HepG2 (cell line): ENCODE data around the gene NFATC1. TPM values are rescaled to one million over a fixed set of nuclear protein-coding genes. Genes with fewer than 3 reads are reported as not detected.

Experiments used
- ATAC-seq: fragments of 200-7000 bp; cut with Tn5 transposase; 3 replicates; pipeline ENCODE4 v1.9.1; 2020; ENCODE audit warnings: mild to moderate bottlenecking, moderate library complexity
- BruUV-seq: library from RNA; stranded (reverse); fragments of 400-500 nt; replicated peaks from 2 replicates; lab custom pipeline; 2021; lab: Mats Ljungman, UMichigan
- CTCF ChIA-PET: fragments of 300-600 bp; formaldehyde crosslinking; extraction: SDS; loops from one replicate; lab custom pipeline; 2021; ENCODE audit warnings: low total read pairs, inconsistent platforms, low intra/inter-chr PET ratio; lab: Yijun Ruan, JAX
- POLR2A ChIA-PET: fragments of 350-600 bp; sonication (Branson Sonifier 250); formaldehyde crosslinking; loops from one replicate; lab custom pipeline; 2020; ENCODE audit warnings: antibody characterized with exemption, inconsistent platforms; lab: Yijun Ruan, JAX
- DNase-seq: peaks from one replicate; pipeline ENCODE4 v3.0.0-alpha.2; 2015; ENCODE audit warnings: low spot score
- FAIRE-seq: peaks from 3 replicates; lab custom pipeline; 2011; peaks lifted over from hg19 to GRCh38; lab: Jason Lieb, UNC
- H2AFZ ChIP-seq: one replicate; pipeline ENCODE4 v1.6.1; 2011; ENCODE audit warnings: low read length, inconsistent platforms
- H3K27ac ChIP-seq: fragments of 300-600 bp; 3 replicates; pipeline ENCODE4 v1.8.0; 2011; ENCODE audit warnings: mixed run types, mild to moderate bottlenecking, mixed read lengths, low read length, inconsistent platforms; ENCODE audit not compliant: insufficient read depth; ENCODE audit errors: extremely low read length
- H3K27me3 ChIP-seq, 2 experiments: fragments of 200-600 bp in 1 of 2; 2 replicates in 1 of 2; 3 replicates in 1 of 2; pipeline versions ENCODE4 v1.6.0 to v1.8.0; 2011; ENCODE audit warnings: low read length in 2 of 2, mild to moderate bottlenecking in 2 of 2, moderate library complexity in 2 of 2, inconsistent platforms in 1 of 2; ENCODE audit not compliant: insufficient read depth in 2 of 2, control insufficient read depth in 1 of 2
- H3K36me3 ChIP-seq, 2 experiments: fragments of 200-600 bp in 1 of 2; replicated peaks in 1 of 2; 2 replicates in 1 of 2; 3 replicates in 1 of 2; pipeline versions ENCODE4 v1.5.1 to v1.8.0; 2011; ENCODE audit warnings: low read length in 2 of 2, inconsistent platforms in 1 of 2; ENCODE audit not compliant: insufficient read depth in 2 of 2, control insufficient read depth in 1 of 2
- H3K4me1 ChIP-seq: 2 replicates; pipeline ENCODE4 v1.5.1; 2012; ENCODE audit warnings: low read length, inconsistent platforms; ENCODE audit not compliant: insufficient read depth
- H3K4me2 ChIP-seq: 2 replicates; pipeline ENCODE4 v1.6.0; 2011; ENCODE audit warnings: low read depth, low read length, inconsistent platforms
- H3K4me3 ChIP-seq, 3 experiments: fragments of 200-600 bp in 1 of 3; sonication (generic), shearing (Covaris generic) in 1 of 3; replicated peaks in 1 of 3; 2 replicates each; pipeline ENCODE4 v1.5.1; 2011 to 2016; ENCODE audit warnings: low read length in 3 of 3, inconsistent platforms in 2 of 3, low read depth in 2 of 3, mild to moderate bottlenecking in 2 of 3, control low read depth in 1 of 3, mixed read lengths in 1 of 3; ENCODE audit not compliant: insufficient read depth in 1 of 3
- H3K79me2 ChIP-seq: one replicate; pipeline ENCODE4 v1.6.1; 2011; ENCODE audit warnings: low read length, inconsistent platforms; ENCODE audit not compliant: insufficient read depth
- H3K9ac ChIP-seq: 2 replicates; pipeline ENCODE4 v1.6.0; 2011; ENCODE audit warnings: mild to moderate bottlenecking, low read depth, low read length, inconsistent platforms; ENCODE audit not compliant: insufficient read depth
- H3K9me3 ChIP-seq: 2 replicates; pipeline ENCODE4 v1.5.1; 2012; ENCODE audit warnings: mild to moderate bottlenecking, low read length
- H4K20me1 ChIP-seq: 2 replicates; pipeline ENCODE4 v1.6.0; 2011; ENCODE audit warnings: inconsistent platforms, mild to moderate bottlenecking, low read length, moderate library complexity; ENCODE audit not compliant: insufficient read depth
- CREM ChIP-seq, 2 experiments: sonication (generic) in 1 of 2; formaldehyde crosslinking in 1 of 2; IDR thresholded peaks; 2 replicates each; pipeline versions ENCODE4 v1.4.0 to v1.6.1; 2016 to 2020; ENCODE audit warnings: antibody characterized with exemption in 1 of 2, mild to moderate bottlenecking in 1 of 2, missing genetic modification reagents in 1 of 2
- FOXM1 ChIP-seq: sonication (generic); formaldehyde crosslinking; IDR thresholded peaks from 2 replicates; pipeline ENCODE4 v1.5.0; 2020; ENCODE audit warnings: missing genetic modification reagents
- IRF1 ChIP-seq: sonication (generic); formaldehyde crosslinking; IDR thresholded peaks from 2 replicates; pipeline ENCODE4 v1.4.0; 2020; ENCODE audit warnings: low read depth, mild to moderate bottlenecking, missing genetic modification reagents
- JDP2 ChIP-seq: sonication (generic); formaldehyde crosslinking; IDR thresholded peaks from 2 replicates; pipeline ENCODE4 v1.8.1; 2022; ENCODE audit warnings: missing genetic modification reagents, borderline replicate concordance
- MLXIP ChIP-seq: sonication (generic); formaldehyde crosslinking; IDR thresholded peaks from 2 replicates; pipeline ENCODE4 v1.9.0; 2021; ENCODE audit warnings: missing genetic modification reagents, borderline replicate concordance
- MYC ChIP-seq: sonication (generic); formaldehyde crosslinking; IDR thresholded peaks from 2 replicates; pipeline ENCODE4 v1.9.0; 2021; ENCODE audit warnings: missing genetic modification reagents, borderline replicate concordance
- NFE2L2 ChIP-seq: fragments of 150-350 bp; IDR thresholded peaks from 2 replicates; pipeline ENCODE4 v1.6.1; 2014; ENCODE audit warnings: low read length
- ZBTB8A ChIP-seq: sonication (generic); formaldehyde crosslinking; IDR thresholded peaks from 2 replicates; pipeline ENCODE4 v1.4.0; 2020; ENCODE audit warnings: mild to moderate bottlenecking, low read depth, missing genetic modification reagents, borderline replicate concordance
- ZNF280B ChIP-seq: sonication (generic); formaldehyde crosslinking; IDR thresholded peaks from 2 replicates; pipeline ENCODE4 v1.5.0; 2020; ENCODE audit warnings: missing genetic modification reagents, mild to moderate bottlenecking, borderline replicate concordance
- ZNF597 ChIP-seq: sonication (generic); formaldehyde crosslinking; IDR thresholded peaks from 2 replicates; pipeline ENCODE4 v1.5.0; 2020; ENCODE audit warnings: missing genetic modification reagents
- ZNF749 ChIP-seq: sonication (generic); formaldehyde crosslinking; IDR thresholded peaks from 2 replicates; pipeline ENCODE4 v1.8.0; 2022; ENCODE audit warnings: mild to moderate bottlenecking, missing genetic modification reagents, moderate library complexity, borderline replicate concordance
- WGBS: methylation state at CpG from one replicate; pipeline ENCODE4 v1.1.6; 2017; ENCODE audit warnings: low lambda C conversion rate; 5-methylcytosine and 5-hydroxymethylcytosine counted together
- in situ Hi-C: cut with HindIII; loops from 2 replicates; pipeline ENCODE4 v1.10.0; 2017; ENCODE audit warnings: low pct_unique_long_range_greater_than_20kb; ENCODE audit not compliant: extremely low pct_ligation_motif_present
- intact Hi-C: fragments of 100-400 bp; cut with micrococcal nuclease; formaldehyde crosslinking; loops from one replicate; pipeline ENCODE4 v1.10.0; 2022; ENCODE audit not compliant: unreplicated experiment
- polyA plus RNA-seq, 8 experiments: library from polyadenylated mRNA; depleted of rRNA in 3 of 8; stranded (reverse) in 7 of 8; unstranded in 1 of 8; fragments of >200 nt; fragmentation: Illumina TruSeq in 4 of 8; extraction: Trizol in 4 of 8; gene quantifications; 2 replicates each; pipeline versions ENCODE4 v1.2.1 to v1.2.3, GENCODE V29; 2011 to 2016; ENCODE audit warnings: low read depth in 4 of 8, missing spikeins in 1 of 8, mixed read lengths in 1 of 8; ENCODE audit not compliant: insufficient read depth in 1 of 8
- total RNA-seq, 5 experiments: library from RNA; depleted of rRNA; stranded (reverse); fragments of >200 nt; fragmentation: Illumina TruSeq; extraction: Trizol; gene quantifications; 2 replicates each; pipeline ENCODE4 v1.2.3, GENCODE V29; 2016; ENCODE audit warnings: low read depth in 1 of 5

The NFATC1 gene
- total and polyA plus RNA-seq, 2 of the 13 experiments (the other 11 are each of a cell fraction or from before 2014, with no cell fraction given), result not detected

- DNase-seq (no peak), FAIRE-seq (no peak), ATAC-seq (no peak)
- H2AFZ ChIP-seq, result no peak overlapping the region
- no peak overlapping the region for H3K9ac ChIP-seq
- no TSS peak for BruUV-seq
- POLR2A ChIA-PET, result no interaction called here
- H3K4me2 ChIP-seq, result no peak overlapping the region
- H3K79me2 ChIP-seq, result no peaks in the 10 kb centered on the region
- H3K4me1 ChIP-seq, result no peaks in the 10 kb centered on the region
- no peak overlapping the region for H3K27ac ChIP-seq
- no peaks in the 10 kb centered on the region for H3K36me3 ChIP-seq
- TF ChIP-seq JDP2 (CRISPR knock-in tag) (no peak), FOXM1 (CRISPR knock-in tag) (no peak), MLXIP (CRISPR knock-in tag) (no peak), NFE2L2 (no peak), ZNF280B (no peak), ZNF749 (CRISPR knock-in tag) (no peak), ZNF597 (no peak), MYC (CRISPR knock-in tag) (no peak), CREM (IDR thresholded peaks at IDR 0.05) (no peak), CREM (CRISPR knock-in tag; IDR thresholded peaks at IDR 0.05) (no peak), IRF1 (no peak), ZBTB8A (no peak)
- in situ Hi-C loops (no loop called here), intact Hi-C loops (no loop called here)
- CTCF ChIA-PET, result no interaction called here
- H4K20me1 ChIP-seq, result no peaks in the 10 kb centered on the region
- H3K4me3 ChIP-seq, result no peak overlapping the region
- WGBS, result 42% methylated on average over 21 of the region's 33 CpGs
- peaks cover 8 to 67% of the 10 kb centered on the region in 2 experiments for H3K27me3 ChIP-seq
- no peaks in the 10 kb centered on the region; the same call in 1 of the 2 replicates for H3K9me3 ChIP-seq
Observed at GRCh38 chr18:79469751-79470505, 74.2 kb downstream of the NFATC1 start.
